Thyroid gland (tissue), 4 donors: Measurements from ENCODE around the gene FKBP1A.

ENCODE experiments used
- POLR2A ChIP-seq, 2 donors: fragments of 450-650 bp; IDR thresholded peaks; one replicate each; pipeline ENCODE4 v1.6.1; 2017; ENCODE audit warnings: antibody characterized with exemption in 2 of 2, mild to moderate bottlenecking in 2 of 2, moderate library complexity in 1 of 2
- TF ChIP-seq, protein P1 (sequence below), 6 experiments: fragments of 200-600 bp in 3 of 6; fragments of 450-650 bp in 3 of 6; sonication (generic) in 3 of 6; IDR thresholded peaks; one replicate each; pipeline ENCODE4 v1.5.1; 2016 to 2019; ENCODE audit warnings: antibody characterized with exemption in 6 of 6, mild to moderate bottlenecking in 2 of 6, inconsistent platforms in 1 of 6, moderate library complexity in 1 of 6

DNA sequence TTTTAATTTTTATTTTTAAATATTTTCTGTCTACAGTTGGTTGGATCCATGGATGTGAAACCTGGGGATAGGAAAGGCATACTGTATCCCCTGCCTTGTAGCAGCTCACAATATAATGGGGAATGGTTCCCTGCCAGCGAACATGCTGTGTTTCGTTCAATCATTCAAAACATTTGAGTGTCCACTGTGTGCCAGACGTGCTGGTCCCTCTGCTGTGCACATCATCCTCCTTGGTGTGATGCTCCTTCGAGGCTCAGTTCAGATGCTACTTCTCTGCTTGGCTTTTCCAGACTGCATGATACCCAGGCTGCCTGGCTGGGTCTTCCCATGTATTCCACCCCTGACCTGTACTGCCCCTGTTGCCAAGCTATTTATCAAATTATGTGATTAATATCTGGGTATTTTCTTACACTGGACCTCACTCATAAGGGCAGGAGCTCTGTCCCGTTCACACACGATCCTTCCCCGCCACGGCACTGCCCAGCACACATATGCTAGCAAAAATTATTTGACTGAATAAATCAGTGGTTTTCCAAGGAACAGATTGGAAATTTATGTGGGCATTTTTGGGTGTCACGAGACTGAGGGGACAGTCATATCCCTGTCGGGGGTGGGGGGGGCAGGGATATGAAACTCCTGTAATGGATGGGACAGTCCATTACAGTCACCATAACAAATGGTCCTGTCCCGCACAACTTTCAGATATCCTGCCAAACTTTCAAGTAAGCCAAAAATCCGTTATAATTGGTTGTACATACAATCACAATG lies 68.8 kb downstream of the FKBP1A start:
- TF ChIP-seq, protein P1, sequence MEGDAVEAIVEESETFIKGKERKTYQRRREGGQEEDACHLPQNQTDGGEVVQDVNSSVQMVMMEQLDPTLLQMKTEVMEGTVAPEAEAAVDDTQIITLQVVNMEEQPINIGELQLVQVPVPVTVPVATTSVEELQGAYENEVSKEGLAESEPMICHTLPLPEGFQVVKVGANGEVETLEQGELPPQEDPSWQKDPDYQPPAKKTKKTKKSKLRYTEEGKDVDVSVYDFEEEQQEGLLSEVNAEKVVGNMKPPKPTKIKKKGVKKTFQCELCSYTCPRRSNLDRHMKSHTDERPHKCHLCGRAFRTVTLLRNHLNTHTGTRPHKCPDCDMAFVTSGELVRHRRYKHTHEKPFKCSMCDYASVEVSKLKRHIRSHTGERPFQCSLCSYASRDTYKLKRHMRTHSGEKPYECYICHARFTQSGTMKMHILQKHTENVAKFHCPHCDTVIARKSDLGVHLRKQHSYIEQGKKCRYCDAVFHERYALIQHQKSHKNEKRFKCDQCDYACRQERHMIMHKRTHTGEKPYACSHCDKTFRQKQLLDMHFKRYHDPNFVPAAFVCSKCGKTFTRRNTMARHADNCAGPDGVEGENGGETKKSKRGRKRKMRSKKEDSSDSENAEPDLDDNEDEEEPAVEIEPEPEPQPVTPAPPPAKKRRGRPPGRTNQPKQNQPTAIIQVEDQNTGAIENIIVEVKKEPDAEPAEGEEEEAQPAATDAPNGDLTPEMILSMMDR (IDR thresholded peaks at IDR 0.05), result no peak
- no peak for TF ChIP-seq POLR2A (IDR thresholded peaks at IDR 0.05)
